Measurements from ENCODE around the gene STOX1.

GRCh38 chr10:68876246-68877138, 49.2 kb downstream of the STOX1 start:
- TF ChIP-seq, protein P1, sequence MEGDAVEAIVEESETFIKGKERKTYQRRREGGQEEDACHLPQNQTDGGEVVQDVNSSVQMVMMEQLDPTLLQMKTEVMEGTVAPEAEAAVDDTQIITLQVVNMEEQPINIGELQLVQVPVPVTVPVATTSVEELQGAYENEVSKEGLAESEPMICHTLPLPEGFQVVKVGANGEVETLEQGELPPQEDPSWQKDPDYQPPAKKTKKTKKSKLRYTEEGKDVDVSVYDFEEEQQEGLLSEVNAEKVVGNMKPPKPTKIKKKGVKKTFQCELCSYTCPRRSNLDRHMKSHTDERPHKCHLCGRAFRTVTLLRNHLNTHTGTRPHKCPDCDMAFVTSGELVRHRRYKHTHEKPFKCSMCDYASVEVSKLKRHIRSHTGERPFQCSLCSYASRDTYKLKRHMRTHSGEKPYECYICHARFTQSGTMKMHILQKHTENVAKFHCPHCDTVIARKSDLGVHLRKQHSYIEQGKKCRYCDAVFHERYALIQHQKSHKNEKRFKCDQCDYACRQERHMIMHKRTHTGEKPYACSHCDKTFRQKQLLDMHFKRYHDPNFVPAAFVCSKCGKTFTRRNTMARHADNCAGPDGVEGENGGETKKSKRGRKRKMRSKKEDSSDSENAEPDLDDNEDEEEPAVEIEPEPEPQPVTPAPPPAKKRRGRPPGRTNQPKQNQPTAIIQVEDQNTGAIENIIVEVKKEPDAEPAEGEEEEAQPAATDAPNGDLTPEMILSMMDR (IDR thresholded peaks at IDR 0.05), result no peak
- TF ChIP-seq, protein P2, sequence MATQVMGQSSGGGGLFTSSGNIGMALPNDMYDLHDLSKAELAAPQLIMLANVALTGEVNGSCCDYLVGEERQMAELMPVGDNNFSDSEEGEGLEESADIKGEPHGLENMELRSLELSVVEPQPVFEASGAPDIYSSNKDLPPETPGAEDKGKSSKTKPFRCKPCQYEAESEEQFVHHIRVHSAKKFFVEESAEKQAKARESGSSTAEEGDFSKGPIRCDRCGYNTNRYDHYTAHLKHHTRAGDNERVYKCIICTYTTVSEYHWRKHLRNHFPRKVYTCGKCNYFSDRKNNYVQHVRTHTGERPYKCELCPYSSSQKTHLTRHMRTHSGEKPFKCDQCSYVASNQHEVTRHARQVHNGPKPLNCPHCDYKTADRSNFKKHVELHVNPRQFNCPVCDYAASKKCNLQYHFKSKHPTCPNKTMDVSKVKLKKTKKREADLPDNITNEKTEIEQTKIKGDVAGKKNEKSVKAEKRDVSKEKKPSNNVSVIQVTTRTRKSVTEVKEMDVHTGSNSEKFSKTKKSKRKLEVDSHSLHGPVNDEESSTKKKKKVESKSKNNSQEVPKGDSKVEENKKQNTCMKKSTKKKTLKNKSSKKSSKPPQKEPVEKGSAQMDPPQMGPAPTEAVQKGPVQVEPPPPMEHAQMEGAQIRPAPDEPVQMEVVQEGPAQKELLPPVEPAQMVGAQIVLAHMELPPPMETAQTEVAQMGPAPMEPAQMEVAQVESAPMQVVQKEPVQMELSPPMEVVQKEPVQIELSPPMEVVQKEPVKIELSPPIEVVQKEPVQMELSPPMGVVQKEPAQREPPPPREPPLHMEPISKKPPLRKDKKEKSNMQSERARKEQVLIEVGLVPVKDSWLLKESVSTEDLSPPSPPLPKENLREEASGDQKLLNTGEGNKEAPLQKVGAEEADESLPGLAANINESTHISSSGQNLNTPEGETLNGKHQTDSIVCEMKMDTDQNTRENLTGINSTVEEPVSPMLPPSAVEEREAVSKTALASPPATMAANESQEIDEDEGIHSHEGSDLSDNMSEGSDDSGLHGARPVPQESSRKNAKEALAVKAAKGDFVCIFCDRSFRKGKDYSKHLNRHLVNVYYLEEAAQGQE (IDR thresholded peaks at IDR 0.05; ENCODE audit: insufficient read depth in 1 of 2, low read depth in 2 of 2, low read length in 1 of 2), result no peak
- TF ChIP-seq POLR2AphosphoS5 (IDR thresholded peaks at IDR 0.05; ENCODE audit: low read depth, low read length), result no peak
- TF ChIP-seq SIN3A (IDR thresholded peaks at IDR 0.05; ENCODE audit: borderline replicate concordance, insufficient read depth, low read depth, low read length), result no peak
- no peak for TF ChIP-seq TCF7L2 (IDR thresholded peaks at IDR 0.05; ENCODE audit: low read depth, low read length)
